Measurements from ENCODE around the gene CLCN1.

- no peak for TF ChIP-seq EZH2 (IDR thresholded peaks at IDR 0.05; ENCODE audit: borderline replicate concordance, low read length)
- TF ChIP-seq CTCF (IDR thresholded peaks at IDR 0.05; ENCODE audit: low read length) = no peak
Measured at GRCh38 chr7:143380646-143381426, 64.9 kb downstream of the CLCN1 start, which contains the start of gene ZYX.
